Activated CD8-positive, alpha-beta memory T cell treated with anti-CD3 and anti-CD28 coated beads for 4 hours (primary cell): ENCODE data around the gene ADGRG1.

ENCODE experiments used
- DNase-seq, 2 donors: peaks; one replicate each; pipeline ENCODE4 v3.0.0-alpha.2; 2020; ENCODE audit warnings: low read depth in 2 of 2

The ADGRG1 gene

GRCh38 chr16:57635266-57636097 is 7.1 kb downstream of the ADGRG1 start:
- no peak for DNase-seq

DNA sequence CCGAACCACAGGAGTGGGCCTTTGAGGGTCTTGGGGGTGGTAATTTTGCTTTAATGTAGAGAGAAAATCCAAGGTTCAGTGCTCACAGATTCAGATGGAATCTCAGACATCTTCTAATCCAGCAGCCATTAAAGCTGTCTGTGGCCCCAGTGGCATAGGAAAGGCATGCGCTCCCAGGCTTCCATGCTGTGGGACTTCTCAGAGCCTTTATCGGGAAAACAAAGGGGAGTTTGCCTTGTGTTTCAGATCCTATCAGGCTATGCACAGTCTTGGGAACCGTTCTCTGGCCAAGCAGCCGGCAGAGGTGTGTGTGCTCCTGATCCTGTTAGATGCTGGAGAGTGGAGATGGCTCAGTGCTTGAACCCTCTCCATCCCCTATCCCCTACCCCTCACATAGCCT is 7.8 kb downstream of the ADGRG1 start:
- no peak for DNase-seq

- no peak for DNase-seq
These were observed 8.6 kb downstream of the ADGRG1 start for GRCh38 chr16:57637020-57637419.

- no peak for DNase-seq
These were observed 9.0 kb downstream of the ADGRG1 start for GRCh38 chr16:57637424-57637823.

GRCh38 chr16:57637965-57638364 is 9.5 kb downstream of the ADGRG1 start:
- no peak for DNase-seq

- no peak for DNase-seq
These were observed 10.0 kb downstream of the ADGRG1 start for GRCh38 chr16:57638381-57638780.

DNA sequence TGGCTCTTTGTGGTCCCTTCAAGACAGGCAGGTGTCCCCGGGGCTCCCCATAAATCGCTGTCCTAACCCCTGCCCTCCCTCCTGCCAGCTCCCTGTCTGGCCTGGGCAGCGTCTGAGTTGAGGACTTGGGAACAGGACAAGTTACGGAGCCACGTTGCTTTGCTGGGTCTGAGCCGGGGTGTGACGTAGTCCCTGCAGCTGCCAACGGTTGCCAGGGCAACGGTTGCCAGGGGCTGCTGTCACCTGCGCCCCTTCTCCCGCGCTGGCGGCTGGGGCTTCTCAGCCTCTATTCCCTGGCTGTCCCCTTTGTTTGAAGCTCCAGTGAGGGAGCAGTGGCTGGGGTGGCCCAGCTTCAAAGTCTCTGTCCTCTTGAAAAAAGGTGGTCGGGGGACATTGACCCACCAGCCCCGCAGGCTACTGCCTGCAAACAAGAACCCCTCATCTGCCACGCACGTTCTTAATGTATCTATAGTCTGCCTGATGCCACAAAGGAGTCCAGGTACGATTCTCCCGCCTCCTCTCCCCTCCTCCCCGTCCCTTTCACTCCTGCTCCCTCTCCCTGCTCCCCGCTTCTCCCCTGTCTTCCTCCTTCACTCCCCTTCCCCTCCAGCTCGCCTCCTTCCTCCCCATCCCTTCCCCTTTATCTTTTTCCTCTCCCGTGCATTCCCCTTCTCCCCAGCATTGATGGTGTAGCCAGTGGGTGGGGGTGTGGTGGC is 10.9 kb downstream of the ADGRG1 start:
- no peak for DNase-seq

- DNase-seq: no peak
These were observed 11.8 kb downstream of the ADGRG1 start for GRCh38 chr16:57640185-57640584.

DNA sequence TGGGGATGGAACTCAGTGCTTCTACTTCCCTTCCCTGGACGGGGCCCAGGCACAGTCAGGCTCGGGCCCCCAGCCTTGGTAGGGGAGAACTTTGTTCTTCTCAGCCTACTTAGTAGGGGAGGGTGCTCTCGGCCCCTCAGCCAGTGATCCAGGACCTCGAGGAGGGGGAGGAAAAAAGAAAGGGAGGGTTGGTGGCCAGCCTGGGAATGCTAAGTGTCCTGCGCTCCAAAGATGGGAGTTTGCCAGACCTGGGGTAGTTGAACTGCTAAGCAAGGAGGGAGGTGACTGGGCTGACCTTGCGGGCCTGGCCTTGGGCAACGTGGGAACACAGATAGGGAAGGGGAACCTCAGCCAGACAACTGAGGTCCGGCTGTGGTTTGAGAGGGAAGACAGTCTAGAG is 12.2 kb downstream of the ADGRG1 start:
- no peak for DNase-seq

DNA sequence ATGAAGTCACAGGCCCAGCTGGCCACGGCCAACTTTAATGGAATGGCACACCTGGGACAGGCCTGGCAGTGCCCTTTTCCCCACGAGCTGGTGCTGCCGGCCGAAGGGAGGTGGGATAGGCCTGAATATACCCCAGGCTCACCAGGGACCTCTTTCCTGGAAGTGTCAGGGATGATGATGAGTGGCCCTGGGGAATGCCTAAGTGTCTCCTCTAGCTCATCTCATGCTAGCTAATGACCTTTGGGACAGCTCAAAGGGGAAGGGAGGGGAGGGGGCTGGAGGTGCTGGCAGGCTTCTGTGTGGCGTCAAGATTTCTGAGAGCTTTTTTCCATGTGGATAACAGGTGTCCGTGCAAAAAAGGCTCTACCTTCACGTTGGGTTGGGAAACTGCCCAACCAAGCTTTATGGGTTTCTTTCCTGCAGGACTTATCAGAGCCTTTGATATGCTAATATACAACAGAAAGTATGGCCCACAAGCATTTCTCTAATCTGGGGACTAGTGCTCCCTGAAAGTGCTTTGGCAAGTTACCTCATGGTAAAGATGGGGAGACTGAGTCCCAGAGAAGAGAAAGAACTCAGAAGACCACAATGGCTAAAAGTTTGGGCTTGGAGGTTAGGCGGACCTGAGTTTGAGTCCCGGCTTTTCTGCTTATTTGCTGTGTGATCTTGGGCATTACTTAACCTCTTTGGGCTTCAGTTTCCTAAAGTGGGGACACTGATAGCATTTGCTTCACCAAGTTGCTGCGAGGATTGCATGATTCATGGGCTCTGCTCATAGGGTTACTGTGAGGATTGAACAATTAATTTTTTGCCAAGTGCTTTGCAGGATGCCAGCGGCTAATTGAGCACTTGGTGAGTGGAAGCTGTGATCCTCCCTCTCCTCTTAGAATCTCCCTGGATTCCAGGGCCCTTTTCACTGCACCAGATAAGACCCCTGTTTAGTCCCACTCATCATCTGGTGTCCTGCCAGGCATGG is 14.0 kb downstream of the ADGRG1 start:
- DNase-seq: no peak

- no peak for DNase-seq
These were observed 14.9 kb downstream of the ADGRG1 start for GRCh38 chr16:57643147-57643874.

DNA sequence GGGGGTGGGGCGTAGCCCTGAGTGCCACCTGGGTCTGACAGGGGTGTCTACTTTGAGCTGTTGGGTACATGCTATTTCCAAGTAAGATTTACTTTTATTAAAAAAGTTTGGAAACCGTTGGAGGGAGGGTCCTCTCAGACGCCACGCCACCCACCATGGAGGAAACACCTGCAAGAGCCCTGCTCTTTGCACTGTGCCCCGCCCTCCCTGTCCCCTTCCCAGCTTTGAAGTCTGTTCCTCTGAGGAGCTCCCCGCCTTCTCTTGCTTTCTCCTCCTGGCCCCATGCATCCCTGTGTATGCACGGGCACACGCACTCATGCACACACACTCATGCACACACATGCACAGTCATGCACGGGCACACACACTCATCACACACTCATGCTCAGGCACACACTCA is 15.5 kb downstream of the ADGRG1 start:
- DNase-seq: no peak

GRCh38 chr16:57644383-57645014 is 16.1 kb downstream of the ADGRG1 start:
- no peak for DNase-seq

- DNase-seq: no peak
These were observed 16.7 kb downstream of the ADGRG1 start for GRCh38 chr16:57645169-57645568.

GRCh38 chr16:57645691-57646387 is 17.4 kb downstream of the ADGRG1 start:
- no peak for DNase-seq

- DNase-seq: no peak
These were observed 18.1 kb downstream of the ADGRG1 start for GRCh38 chr16:57646388-57647039.

GRCh38 chr16:57647136-57647875 is 18.9 kb downstream of the ADGRG1 start:
- no peak for DNase-seq

DNA sequence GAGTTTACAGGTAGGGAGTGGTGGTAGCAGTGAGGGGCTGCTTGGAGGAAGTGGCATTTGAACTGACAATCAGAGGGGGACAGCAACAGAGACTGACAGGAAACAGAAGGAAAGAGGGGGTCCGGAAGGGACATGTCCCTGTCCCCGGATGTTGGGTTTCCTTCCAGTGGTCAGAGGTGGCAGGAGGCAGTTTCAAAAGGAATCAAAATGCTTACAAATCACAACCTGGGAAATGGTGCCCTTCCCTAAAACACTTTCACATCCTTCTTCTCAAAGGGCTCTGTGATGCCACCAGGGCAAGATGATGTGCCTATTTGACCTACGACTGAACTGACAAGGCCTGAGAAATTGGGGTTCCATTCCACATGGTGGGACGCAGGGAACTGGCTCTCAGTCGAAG is 19.7 kb downstream of the ADGRG1 start:
- no peak for DNase-seq
